ENCODE data around the gene CPA5. TPM values are rescaled to one million over a fixed set of nuclear protein-coding genes. Genes with fewer than 3 reads are reported as not detected.

The CPA5 gene
- total and polyA plus RNA-seq, 2 of the 8 experiments (the other 6 are each of a cell fraction or from before 2014, with no cell fraction given): 0.12 TPM; not detected in 1

GRCh38 chr7:130302649-130303048 lies 42.0 kb upstream of the CPA5 start (continued):
- no peak for TF ChIP-seq RAD21 (IDR thresholded peaks at IDR 0.05 in 1 of 2, conservative IDR thresholded peaks at IDR 0.05 in 1 of 2; ENCODE audit: low read depth in 2 of 2, low read length in 2 of 2)
- no peak for TF ChIP-seq KDM1A (IDR thresholded peaks at IDR 0.05; ENCODE audit: borderline replicate concordance, low read length)
- TF ChIP-seq YY1 (IDR thresholded peaks at IDR 0.05; ENCODE audit: low read depth, low read length): no peak
- no peak for TF ChIP-seq SP2 (IDR thresholded peaks at IDR 0.05; ENCODE audit: low read length)
- no peak for TF ChIP-seq POU5F1 (IDR thresholded peaks at IDR 0.05; ENCODE audit: low read depth, low read length)
- TF ChIP-seq HDAC2 (IDR thresholded peaks at IDR 0.05; ENCODE audit: borderline replicate concordance in 1 of 2, low read depth in 2 of 2, low read length in 2 of 2): no peak
- no peak for TF ChIP-seq CHD2 (IDR thresholded peaks at IDR 0.05; ENCODE audit: low read length)
- TF ChIP-seq FOSL1 (IDR thresholded peaks at IDR 0.05; ENCODE audit: insufficient read depth, low read depth, low read length): no peak
- no peak for TF ChIP-seq SRF (IDR thresholded peaks at IDR 0.05; ENCODE audit: low read depth, low read length)
- no peak for TF ChIP-seq KDM5A (IDR thresholded peaks at IDR 0.05; ENCODE audit: low read length)
- no peak for TF ChIP-seq ATF3 (IDR thresholded peaks at IDR 0.05; ENCODE audit: insufficient read depth, low read depth, low read length)
- no peak for TF ChIP-seq ZNF274 (IDR thresholded peaks at IDR 0.05; ENCODE audit: borderline replicate concordance, extremely low read depth, low read length)
- TF ChIP-seq RNF2 (IDR thresholded peaks at IDR 0.05; ENCODE audit: borderline replicate concordance, low read depth, low read length, missing control alignments, poor library complexity, severe bottlenecking): no peak

Measured in H1 (cell line).